SK-N-MC (cell line): Measurements from ENCODE around the gene NR3C1.

Experiments
- EZH2 ChIP-seq: fragments of 200-600 bp; sonication (generic); IDR thresholded peaks from one replicate; pipeline ENCODE4 v1.6.1; 2017; ENCODE audit warnings: antibody characterized with exemption
- POLR2AphosphoS5 ChIP-seq: IDR thresholded peaks from 2 replicates; pipeline ENCODE4 v1.6.1; 2012; ENCODE audit warnings: mild to moderate bottlenecking, low read depth, low read length, borderline replicate concordance

DNA sequence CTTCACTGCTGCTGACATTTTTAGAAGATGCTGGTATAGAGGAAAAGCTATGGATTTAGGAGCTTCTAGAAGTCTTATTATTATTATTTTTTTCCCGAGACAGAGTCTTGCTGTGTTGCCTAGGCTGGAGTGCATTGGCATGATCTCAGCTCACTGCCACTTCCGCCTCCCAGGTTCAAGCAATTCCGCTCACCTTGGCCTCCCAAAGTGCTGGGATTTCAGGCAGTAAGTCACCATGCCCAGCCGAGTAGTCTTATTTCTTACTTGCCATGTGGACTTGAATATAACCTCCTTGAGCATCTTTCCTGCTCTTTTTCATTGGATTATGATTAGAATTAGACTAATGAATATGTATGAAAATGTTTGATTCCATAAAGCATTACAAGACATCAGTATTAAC lies 119.5 kb downstream of the NR3C1 start:
- TF ChIP-seq POLR2AphosphoS5: no peak
- no peak for TF ChIP-seq EZH2
